ENCODE measurements around the gene CCDC88A.

DNA sequence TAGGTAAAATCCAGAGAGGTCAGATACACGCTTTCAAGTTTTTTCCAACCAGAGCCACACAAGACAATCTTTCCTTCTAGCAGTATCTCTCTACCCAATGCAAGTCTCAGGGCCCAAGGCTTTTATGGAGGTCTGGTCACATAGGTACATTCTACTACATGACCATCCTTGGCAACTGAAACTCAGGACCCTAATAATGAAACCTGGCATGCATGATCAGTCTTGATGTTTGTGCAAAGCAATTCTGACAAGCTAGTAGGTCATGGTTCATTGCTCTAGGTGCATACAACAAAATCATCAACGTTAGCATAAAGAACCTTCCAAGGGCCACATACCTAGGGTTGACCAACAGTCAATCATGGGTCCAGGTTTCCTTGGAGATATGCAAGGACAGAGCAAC, 33.2 kb upstream of the CCDC88A start:
- TF ChIP-seq POLR2A (IDR thresholded peaks at IDR 0.05), result no peak
- TF ChIP-seq, protein P1, sequence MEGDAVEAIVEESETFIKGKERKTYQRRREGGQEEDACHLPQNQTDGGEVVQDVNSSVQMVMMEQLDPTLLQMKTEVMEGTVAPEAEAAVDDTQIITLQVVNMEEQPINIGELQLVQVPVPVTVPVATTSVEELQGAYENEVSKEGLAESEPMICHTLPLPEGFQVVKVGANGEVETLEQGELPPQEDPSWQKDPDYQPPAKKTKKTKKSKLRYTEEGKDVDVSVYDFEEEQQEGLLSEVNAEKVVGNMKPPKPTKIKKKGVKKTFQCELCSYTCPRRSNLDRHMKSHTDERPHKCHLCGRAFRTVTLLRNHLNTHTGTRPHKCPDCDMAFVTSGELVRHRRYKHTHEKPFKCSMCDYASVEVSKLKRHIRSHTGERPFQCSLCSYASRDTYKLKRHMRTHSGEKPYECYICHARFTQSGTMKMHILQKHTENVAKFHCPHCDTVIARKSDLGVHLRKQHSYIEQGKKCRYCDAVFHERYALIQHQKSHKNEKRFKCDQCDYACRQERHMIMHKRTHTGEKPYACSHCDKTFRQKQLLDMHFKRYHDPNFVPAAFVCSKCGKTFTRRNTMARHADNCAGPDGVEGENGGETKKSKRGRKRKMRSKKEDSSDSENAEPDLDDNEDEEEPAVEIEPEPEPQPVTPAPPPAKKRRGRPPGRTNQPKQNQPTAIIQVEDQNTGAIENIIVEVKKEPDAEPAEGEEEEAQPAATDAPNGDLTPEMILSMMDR (IDR thresholded peaks at IDR 0.05), result no peak

Measured in lower leg skin (tissue), 3 donors.